ENCODE measurements around the gene FCGR3A.
"Not testable (repeated sequence)": the region's sequence is repeated elsewhere in the genome, so short reads cannot be mapped to it uniquely, and the experiment has no call there.

Gene FCGR3A

GRCh38 chr1:161525321-161525720, 24.3 kb downstream of the FCGR3A start:
- not testable (repeated sequence) for H3K27ac Mint-ChIP-seq, ATAC-seq
- DNase-seq (ENCODE audit: low spot score in 2 of 2), result peak in 1 of 2 donors; percentile 43

GRCh38 chr1:161524742-161525291, 24.8 kb downstream of the FCGR3A start:
- H3K27ac Mint-ChIP-seq, H3K9me3 Mint-ChIP-seq: not testable (repeated sequence)
- DNase-seq (ENCODE audit: low spot score in 2 of 2) (peak; percentile 11 to 70), ATAC-seq (peak; percentile 29)
- Mint-ChIP-seq H3K4me1 (peaks cover 16% of the 10 kb centered on the region), H3K36me3 (peaks cover 25% of the 10 kb centered on the region), H3K4me3 (peak overlapping the region; percentile 74)

More at GRCh38 chr1:161525321-161525720, 24.3 kb downstream of the FCGR3A start:
- peak overlapping the region; percentile 74 for H3K4me3 Mint-ChIP-seq
- H3K4me1 Mint-ChIP-seq, result peaks cover 21% of the 10 kb centered on the region
- peaks cover 30% of the 10 kb centered on the region for H3K36me3 Mint-ChIP-seq
- H3K9me3 Mint-ChIP-seq, result not testable (repeated sequence)

GRCh38 chr1:161523817-161524741, 25.5 kb downstream of the FCGR3A start, which contains the start of gene HSPA6:
Gene HSPA6 (plus strand): TSS chr1:161524540. CDS start chr1:161524659, 119 bp downstream.
- H3K4me1 Mint-ChIP-seq, result peaks cover 16% of the 10 kb centered on the region
- ATAC-seq, result peak; percentile 83
- H3K36me3 Mint-ChIP-seq, result peaks cover 20% of the 10 kb centered on the region
- H3K9me3 Mint-ChIP-seq, result not testable (repeated sequence)
- H3K27ac Mint-ChIP-seq, result peak within 1 kb of the TSS; percentile 99
- peak; percentile 73 to 92 for DNase-seq (ENCODE audit: low spot score in 2 of 2)
- H3K4me3 Mint-ChIP-seq, result peak within 1 kb of the TSS; percentile 74

- not testable (repeated sequence) for H3K9me3 Mint-ChIP-seq, ATAC-seq
- Mint-ChIP-seq H3K36me3 (peaks cover 20% of the 10 kb centered on the region), H3K4me1 (peaks cover 16% of the 10 kb centered on the region), H3K4me3 (peak overlapping the region; percentile 74), H3K27ac (peak overlapping the region; percentile 99)
- peak in 1 of 2 donors; percentile 45 for DNase-seq (ENCODE audit: low spot score in 2 of 2)
These were observed 26.4 kb downstream of the FCGR3A start for GRCh38 chr1:161523041-161523816.

GRCh38 chr1:161513953-161514352, 35.7 kb downstream of the FCGR3A start:
- DNase-seq (ENCODE audit: low spot score in 2 of 2); H3K4me1 Mint-ChIP-seq; H3K4me3 Mint-ChIP-seq; H3K9me3 Mint-ChIP-seq; ATAC-seq; H3K27ac Mint-ChIP-seq; H3K36me3 Mint-ChIP-seq: not testable (repeated sequence)

- not testable (repeated sequence) for H3K27ac Mint-ChIP-seq; H3K4me3 Mint-ChIP-seq; ATAC-seq; H3K4me1 Mint-ChIP-seq; DNase-seq (ENCODE audit: low spot score in 2 of 2); H3K36me3 Mint-ChIP-seq; H3K9me3 Mint-ChIP-seq
These were observed 36.2 kb downstream of the FCGR3A start for GRCh38 chr1:161513448-161513780.

GRCh38 chr1:161512636-161513447, 36.8 kb downstream of the FCGR3A start:
- ATAC-seq; DNase-seq (ENCODE audit: low spot score in 2 of 2); H3K4me1 Mint-ChIP-seq; H3K9me3 Mint-ChIP-seq; H3K27ac Mint-ChIP-seq; H3K4me3 Mint-ChIP-seq; H3K36me3 Mint-ChIP-seq: not testable (repeated sequence)

- no peak overlapping the region for H3K4me3 Mint-ChIP-seq
- H3K27ac Mint-ChIP-seq, result no peak overlapping the region
- no peaks in the 10 kb centered on the region for H3K36me3 Mint-ChIP-seq
- H3K9me3 Mint-ChIP-seq, result no peaks in the 10 kb centered on the region
- peaks cover 3% of the 10 kb centered on the region for H3K4me1 Mint-ChIP-seq
- ATAC-seq, result no peak
- DNase-seq (ENCODE audit: low spot score in 2 of 2), result no peak
These were observed 37.9 kb downstream of the FCGR3A start for GRCh38 chr1:161511756-161512060.

- Mint-ChIP-seq H3K4me1 (peaks cover 8% of the 10 kb centered on the region), H3K4me3 (no peak overlapping the region), H3K9me3 (no peaks in the 10 kb centered on the region), H3K36me3 (no peaks in the 10 kb centered on the region), H3K27ac (no peak overlapping the region)
- DNase-seq (ENCODE audit: low spot score in 2 of 2), result peak in 1 of 2 donors; percentile 44
- ATAC-seq, result no peak
These were observed 38.4 kb downstream of the FCGR3A start for GRCh38 chr1:161511018-161511755.

- peak; percentile 75 for ATAC-seq
- H3K4me3 Mint-ChIP-seq, result no peak overlapping the region
- no peaks in the 10 kb centered on the region for H3K36me3 Mint-ChIP-seq
- DNase-seq (ENCODE audit: low spot score in 2 of 2), result peak in 1 of 2 donors; percentile 41
- peaks cover 10% of the 10 kb centered on the region for H3K4me1 Mint-ChIP-seq
- H3K27ac Mint-ChIP-seq, result no peak overlapping the region
- no peaks in the 10 kb centered on the region for H3K9me3 Mint-ChIP-seq
These were observed 39.1 kb downstream of the FCGR3A start for GRCh38 chr1:161510477-161510876.

GRCh38 chr1:161506336-161507223, 43.0 kb downstream of the FCGR3A start:
- H3K9me3 Mint-ChIP-seq, result no peaks in the 10 kb centered on the region
- no peak overlapping the region for H3K4me3 Mint-ChIP-seq
- H3K27ac Mint-ChIP-seq, result no peak overlapping the region
- H3K4me1 Mint-ChIP-seq, result peaks cover 10% of the 10 kb centered on the region
- no peaks in the 10 kb centered on the region for H3K36me3 Mint-ChIP-seq
- ATAC-seq, result peak; percentile 21
- peak in 1 of 2 donors; percentile 38 for DNase-seq (ENCODE audit: low spot score in 2 of 2)

- Mint-ChIP-seq H3K36me3 (no peaks in the 10 kb centered on the region), H3K4me3 (no peak overlapping the region), H3K27ac (no peak overlapping the region), H3K4me1 (peaks cover 10% of the 10 kb centered on the region), H3K9me3 (no peaks in the 10 kb centered on the region)
- ATAC-seq (no peak), DNase-seq (ENCODE audit: low spot score in 2 of 2) (peak in 1 of 2 donors; percentile 43)
These were observed 43.9 kb downstream of the FCGR3A start for GRCh38 chr1:161505686-161506085.

GRCh38 chr1:161503394-161503748, 46.2 kb downstream of the FCGR3A start:
- no peaks in the 10 kb centered on the region for H3K36me3 Mint-ChIP-seq
- no peak overlapping the region for H3K4me3 Mint-ChIP-seq
- DNase-seq (ENCODE audit: low spot score in 2 of 2) (no peak), ATAC-seq (no peak)
- H3K27ac Mint-ChIP-seq, result no peak overlapping the region
- H3K9me3 Mint-ChIP-seq, result no peaks in the 10 kb centered on the region
- H3K4me1 Mint-ChIP-seq, result peaks cover 19% of the 10 kb centered on the region
